CD4-positive, alpha-beta T cell (primary cell): ENCODE results near the gene GPR4. TPM values are rescaled to one million over a fixed set of nuclear protein-coding genes. Genes with fewer than 3 reads are reported as not detected.

Source experiments
- ATAC-seq: fragments of 200-7000 bp; cut with Tn5 transposase; one replicate; pipeline ENCODE4 v1.10.0; 2022; ENCODE audit warnings: mild to moderate bottlenecking; ENCODE audit not compliant: poor library complexity
- CTCF ChIA-PET: fragments of 350-600 bp; sonication (Branson Sonifier 250); formaldehyde crosslinking; loops from one replicate; lab custom pipeline; 2021; ENCODE audit warnings: antibody characterized with exemption, inconsistent platforms; lab: Charles Lee
- POLR2A ChIA-PET: fragments of 350-600 bp; sonication (Branson Sonifier 250); formaldehyde crosslinking; loops from one replicate; lab custom pipeline; 2021; ENCODE audit warnings: antibody characterized with exemption, inconsistent platforms; lab: Charles Lee
- DNase-seq, 14 experiments: peaks; one replicate each; pipeline ENCODE4 v3.0.0-alpha.2; 2013 to 2020; ENCODE audit warnings: mixed read lengths in 2 of 14
- H3K27ac ChIP-seq, 2 donors: one replicate each; pipeline versions ENCODE4 v1.5.1 to v1.7.0; 2013; ENCODE audit warnings: low read length in 2 of 2, low read depth in 1 of 2, mild to moderate bottlenecking in 1 of 2
- H3K27me3 ChIP-seq, 2 experiments: 1 replicate in 1 of 2; 2 replicates in 1 of 2; pipeline versions ENCODE4 v1.6.1 to v1.7.0; 2013; ENCODE audit warnings: low read length in 2 of 2, control low read depth in 1 of 2, mild to moderate bottlenecking in 1 of 2, moderate library complexity in 1 of 2; ENCODE audit not compliant: insufficient read depth in 2 of 2, control insufficient read depth in 1 of 2
- H3K36me3 ChIP-seq: one replicate; pipeline ENCODE4 v1.6.1; 2013; ENCODE audit warnings: low read length, control low read depth; ENCODE audit not compliant: insufficient read depth
- H3K4me1 ChIP-seq: one replicate; pipeline ENCODE4 v1.6.1; 2013; ENCODE audit warnings: low read length, control low read depth; ENCODE audit not compliant: insufficient read depth
- H3K4me3 ChIP-seq: one replicate; pipeline ENCODE4 v1.5.1; 2013; ENCODE audit warnings: mild to moderate bottlenecking, low read length, moderate library complexity
- H3K9me3 ChIP-seq, 2 experiments: 1 replicate in 1 of 2; 2 replicates in 1 of 2; pipeline versions ENCODE4 v1.6.1 to v1.7.0; 2013; ENCODE audit warnings: low read length in 2 of 2, mild to moderate bottlenecking in 2 of 2, control low read depth in 1 of 2, moderate library complexity in 1 of 2; ENCODE audit not compliant: control insufficient read depth in 1 of 2, insufficient read depth in 1 of 2
- H3K27ac Mint-ChIP-seq: one replicate; pipeline ENCODE4 v1.8.0; 2020; ENCODE audit warnings: mixed read lengths
- H3K27me3 Mint-ChIP-seq: one replicate; pipeline ENCODE4 v1.8.0; 2021; ENCODE audit warnings: mixed read lengths
- H3K36me3 Mint-ChIP-seq: one replicate; pipeline ENCODE4 v1.8.0; 2021; ENCODE audit warnings: low read depth, mixed read lengths
- H3K4me1 Mint-ChIP-seq: one replicate; pipeline ENCODE4 v1.8.0; 2021; ENCODE audit warnings: low read depth, mixed read lengths
- H3K4me3 Mint-ChIP-seq: one replicate; pipeline ENCODE4 v1.8.0; 2020; ENCODE audit warnings: mild to moderate bottlenecking, mixed read lengths
- H3K9me3 Mint-ChIP-seq: one replicate; pipeline ENCODE4 v1.8.0; 2020; ENCODE audit warnings: mixed read lengths
- intact Hi-C, 2 experiments: fragments of 100-400 bp; cut with DNase I in 1 of 2; cut with micrococcal nuclease in 1 of 2; formaldehyde crosslinking; loops; one replicate each; pipeline versions ENCODE4 v1.15.1 to v1.9.0; 2023 to 2025; cut with DNase I, micrococcal nuclease
- polyA plus RNA-seq, 2 donors: library from polyadenylated mRNA; unstranded; fragments of 120-200 nt; gene quantifications; one replicate each; pipeline ENCODE4 v1.2.1, GENCODE V29; 2013
- total RNA-seq, 174 experiments: library from RNA in 2 of 174; stranded (reverse) in 2 of 174; gene quantifications; one replicate each; pipeline ENCODE4 v1.2.3 and lab custom pipeline; 2021 to 2026
- TF ChIP-seq, protein P1 (sequence below): fragments of 200-600 bp; IDR thresholded peaks from one replicate; pipeline ENCODE4 v1.8.0; 2022; ENCODE audit warnings: antibody characterized with exemption, mild to moderate bottlenecking

GPR4 gene
- total RNA-seq: not detected
- polyA plus RNA-seq (2013, experiment 1 of 2): not detected
- polyA plus RNA-seq (2013, experiment 2 of 2): 0.05 TPM
- total RNA-seq (lab: John Stamatoyannopoulos, UW): 0 to 0.18 (median 0) reads per million in 172 experiments

DNA sequence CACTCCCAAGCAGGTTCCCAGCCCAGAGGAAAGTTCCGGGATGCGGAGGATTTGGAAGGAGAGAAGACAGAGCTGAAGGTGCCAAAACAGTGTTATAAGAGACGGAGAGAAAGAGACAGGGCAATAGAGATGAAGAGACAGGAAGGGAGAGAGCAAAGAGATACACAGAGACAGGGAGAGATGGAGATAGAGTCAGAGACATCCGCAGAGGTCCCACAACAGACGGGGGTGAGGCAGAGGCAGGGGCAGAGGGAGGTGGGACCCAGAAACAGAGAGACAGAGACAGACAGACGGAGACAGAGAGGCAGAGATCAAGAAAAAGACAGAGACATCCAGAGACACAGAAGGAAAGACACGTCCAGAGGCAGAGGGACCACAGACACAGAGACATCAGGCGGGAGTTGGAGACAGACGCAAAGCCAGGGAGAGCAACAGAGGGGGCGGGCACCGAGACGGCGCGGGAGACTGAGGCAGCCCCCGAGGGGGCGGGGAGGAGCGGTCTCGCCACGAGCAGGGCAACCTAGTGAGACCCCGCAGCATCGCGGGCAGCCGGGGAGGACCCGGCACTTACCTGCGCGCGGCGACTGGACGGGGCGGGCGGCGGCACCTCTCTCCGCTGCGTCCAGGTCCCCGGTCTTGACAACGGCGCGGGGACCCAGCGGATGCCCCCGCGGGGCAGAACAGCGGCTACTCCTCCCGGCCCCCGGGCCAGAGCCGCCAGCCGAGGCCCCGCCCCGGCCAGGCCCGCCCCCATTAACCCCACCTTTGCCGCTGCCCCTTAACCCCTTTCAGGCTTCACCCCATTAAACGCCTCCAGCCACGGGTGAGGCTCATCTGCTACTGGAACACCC is at the start of gene GPR4:
Gene GPR4, minus strand, starts transcription at position 689 of the 851 bp plus-strand sequence. CDS start 10,346 bp downstream, outside the sequence.
- DNase-seq (no peak), ATAC-seq (no peak)
- no peaks in the 10 kb centered on the region for H3K36me3 ChIP-seq
- peaks cover 68% of the 10 kb centered on the region for H3K27me3 Mint-ChIP-seq
- H3K9me3 ChIP-seq: peaks cover 0 to 12% of the 10 kb centered on the region in 2 experiments
- peaks cover 30% of the 10 kb centered on the region for H3K4me1 Mint-ChIP-seq
- no peaks in the 10 kb centered on the region for H3K9me3 Mint-ChIP-seq
- H3K4me3 ChIP-seq: no peak within 1 kb of the TSS
- CTCF ChIA-PET: no interaction called here
- H3K27ac ChIP-seq: no peak within 1 kb of the TSS
- no peaks in the 10 kb centered on the region for H3K36me3 Mint-ChIP-seq
- H3K4me3 Mint-ChIP-seq: no peak within 1 kb of the TSS
- POLR2A ChIA-PET: interaction anchor here (1.2 kb wide), 1 partner anchor 44 kb away, joined by 4 read pairs; no protein-coding TSS in a partner anchor
- H3K27me3 ChIP-seq: peaks cover 56 to 72% of the 10 kb centered on the region in 2 experiments
- peaks cover 23% of the 10 kb centered on the region for H3K4me1 ChIP-seq
- no peak within 1 kb of the TSS for H3K27ac Mint-ChIP-seq
- TF ChIP-seq, protein P1, sequence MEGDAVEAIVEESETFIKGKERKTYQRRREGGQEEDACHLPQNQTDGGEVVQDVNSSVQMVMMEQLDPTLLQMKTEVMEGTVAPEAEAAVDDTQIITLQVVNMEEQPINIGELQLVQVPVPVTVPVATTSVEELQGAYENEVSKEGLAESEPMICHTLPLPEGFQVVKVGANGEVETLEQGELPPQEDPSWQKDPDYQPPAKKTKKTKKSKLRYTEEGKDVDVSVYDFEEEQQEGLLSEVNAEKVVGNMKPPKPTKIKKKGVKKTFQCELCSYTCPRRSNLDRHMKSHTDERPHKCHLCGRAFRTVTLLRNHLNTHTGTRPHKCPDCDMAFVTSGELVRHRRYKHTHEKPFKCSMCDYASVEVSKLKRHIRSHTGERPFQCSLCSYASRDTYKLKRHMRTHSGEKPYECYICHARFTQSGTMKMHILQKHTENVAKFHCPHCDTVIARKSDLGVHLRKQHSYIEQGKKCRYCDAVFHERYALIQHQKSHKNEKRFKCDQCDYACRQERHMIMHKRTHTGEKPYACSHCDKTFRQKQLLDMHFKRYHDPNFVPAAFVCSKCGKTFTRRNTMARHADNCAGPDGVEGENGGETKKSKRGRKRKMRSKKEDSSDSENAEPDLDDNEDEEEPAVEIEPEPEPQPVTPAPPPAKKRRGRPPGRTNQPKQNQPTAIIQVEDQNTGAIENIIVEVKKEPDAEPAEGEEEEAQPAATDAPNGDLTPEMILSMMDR: no peak
- intact Hi-C loops: no loop called here

DNA sequence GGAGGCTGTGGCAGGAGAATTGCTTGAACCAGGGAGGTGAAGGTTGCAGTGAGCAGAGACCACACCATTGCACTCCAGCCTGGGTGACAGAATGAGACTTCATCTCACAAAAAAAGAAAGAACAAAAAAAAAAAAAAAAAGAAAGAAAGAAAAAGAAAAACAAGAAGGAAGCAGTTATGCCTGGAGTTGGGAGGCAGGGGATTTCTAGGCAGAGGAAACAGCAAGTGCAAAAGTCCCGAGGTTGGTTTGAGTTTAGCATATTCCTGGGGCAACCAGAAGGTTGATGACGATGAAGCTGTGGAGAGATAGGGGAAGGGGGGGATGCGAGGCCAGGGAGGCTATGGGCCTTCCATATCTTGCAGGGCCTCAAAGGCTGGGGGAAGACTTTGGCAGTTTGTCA is 48.7 kb upstream of the GPR4 start:
- no peaks in the 10 kb centered on the region for H3K9me3 Mint-ChIP-seq
- CTCF ChIA-PET: interaction anchor here (1.2 to 1.6 kb wide), 2 partner anchors 8 to 9 kb away, joined by 4 read pairs; no protein-coding TSS in a partner anchor
- no peaks in the 10 kb centered on the region for H3K36me3 Mint-ChIP-seq

GRCh38 chr19:45646345-45646698 is 44.3 kb upstream of the GPR4 start:
- no peak overlapping the region for H3K27ac ChIP-seq
- DNase-seq (no peak), ATAC-seq (no peak)
- POLR2A ChIA-PET: interaction anchor here (1.0 to 1.3 kb wide), 7 partner anchors 22 to 256 kb away, joined by 3 to 4 read pairs (median 4); partner anchors contain the start of genes DMWD, GIPR, GPR4 and MYPOP
- Mint-ChIP-seq H3K27ac (peak overlapping the region; percentile 79), H3K36me3 (no peaks in the 10 kb centered on the region), H3K4me1 (peaks cover 39% of the 10 kb centered on the region), H3K4me3 (peak overlapping the region; percentile 86), H3K9me3 (no peaks in the 10 kb centered on the region), H3K27me3 (no peaks in the 10 kb centered on the region)
- intact Hi-C loops: no loop called here
- H3K4me3 ChIP-seq: peak overlapping the region; percentile 51
- H3K4me1 ChIP-seq: peaks cover 45% of the 10 kb centered on the region
- TF ChIP-seq, protein P1: no peak
- H3K36me3 ChIP-seq: no peaks in the 10 kb centered on the region
- no peaks in the 10 kb centered on the region for H3K27me3 ChIP-seq
- CTCF ChIA-PET: interaction anchor here (1.1 to 1.9 kb wide), 3 partner anchors 35 to 207 kb away, joined by 4 to 8 read pairs (median 4); partner anchors contain the start of gene QPCTL
- H3K9me3 ChIP-seq: no peaks in the 10 kb centered on the region

More for the DNA sequence above, 48.7 kb upstream of the GPR4 start:
- Histone ChIP-seq H3K9me3 (no peaks in the 10 kb centered on the region), H3K4me1 (peaks cover 10% of the 10 kb centered on the region), H3K4me3 (no peak overlapping the region), H3K27ac (no peak overlapping the region), H3K27me3 (no peaks in the 10 kb centered on the region), H3K36me3 (no peaks in the 10 kb centered on the region)
- no peak overlapping the region for H3K4me3 Mint-ChIP-seq
- peaks cover 9% of the 10 kb centered on the region for H3K4me1 Mint-ChIP-seq
- POLR2A ChIA-PET: interaction anchor here (1.2 kb wide), 1 partner anchor 12 kb away, joined by 3 read pairs; the partner anchor contains the start of gene EML2
- H3K27ac Mint-ChIP-seq: no peak overlapping the region
- ATAC-seq: no peak
- intact Hi-C loops: no loop called here
- TF ChIP-seq, protein P1: no peak
- no peak for DNase-seq
- no peaks in the 10 kb centered on the region for H3K27me3 Mint-ChIP-seq
